ENCODE measurements around the gene KRTAP10-9. TPM values are rescaled to one million over a fixed set of nuclear protein-coding genes. Genes with fewer than 3 reads are reported as not detected.

The KRTAP10-9 gene
- total RNA-seq, 1 experiment from 2014 or later, result not detected

DNA sequence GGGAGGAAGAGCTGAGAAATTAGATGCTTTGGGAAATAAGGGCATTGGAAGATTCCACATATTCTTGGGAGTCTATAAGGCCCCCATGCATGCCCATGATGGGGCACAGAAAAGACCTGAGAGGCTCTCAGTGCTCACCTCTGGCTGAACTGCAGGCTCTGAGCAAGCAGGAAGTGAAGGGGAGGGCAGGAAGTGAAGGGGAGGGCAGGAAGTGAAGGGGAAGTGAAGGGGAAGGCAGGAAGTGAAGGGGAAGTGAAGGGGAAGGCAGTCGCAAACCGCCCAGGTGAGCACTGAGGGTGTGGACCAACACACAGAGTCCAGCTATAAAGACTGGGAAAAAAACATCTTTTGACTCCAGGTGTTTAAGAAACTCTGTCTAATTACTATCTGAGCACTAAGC, 3.5 kb downstream of the KRTAP10-9 start:
- ChIA-PET CTCF (no interaction called here), POLR2A (ENCODE audit: low non-redundant PET) (no interaction called here)
- Histone ChIP-seq H3K36me3 (ENCODE audit: insufficient read depth, low read length, poor library complexity, severe bottlenecking) (no peaks in the 10 kb centered on the region), H3K4me3 (ENCODE audit: low read depth, low read length, poor library complexity, severe bottlenecking) (no peak overlapping the region), H3K27ac (ENCODE audit: low read depth, low read length, poor library complexity, severe bottlenecking) (no peak overlapping the region), H3K9me3 (ENCODE audit: low read depth, low read length, poor library complexity, severe bottlenecking) (peaks cover 16% of the 10 kb centered on the region), H3K4me1 (ENCODE audit: insufficient read depth, low read length, poor library complexity, severe bottlenecking) (no peaks in the 10 kb centered on the region), H3K27me3 (replicated peaks; ENCODE audit: insufficient read depth, low read depth, low read length, poor library complexity) (no peaks in the 10 kb centered on the region)
- no TSS peak for BruUV-seq (replicated peaks)
- TF ChIP-seq EZH2 (IDR thresholded peaks at IDR 0.05; ENCODE audit: borderline replicate concordance, low read depth, low read length, poor library complexity, severe bottlenecking), result no peak
- TF ChIP-seq, protein P1, sequence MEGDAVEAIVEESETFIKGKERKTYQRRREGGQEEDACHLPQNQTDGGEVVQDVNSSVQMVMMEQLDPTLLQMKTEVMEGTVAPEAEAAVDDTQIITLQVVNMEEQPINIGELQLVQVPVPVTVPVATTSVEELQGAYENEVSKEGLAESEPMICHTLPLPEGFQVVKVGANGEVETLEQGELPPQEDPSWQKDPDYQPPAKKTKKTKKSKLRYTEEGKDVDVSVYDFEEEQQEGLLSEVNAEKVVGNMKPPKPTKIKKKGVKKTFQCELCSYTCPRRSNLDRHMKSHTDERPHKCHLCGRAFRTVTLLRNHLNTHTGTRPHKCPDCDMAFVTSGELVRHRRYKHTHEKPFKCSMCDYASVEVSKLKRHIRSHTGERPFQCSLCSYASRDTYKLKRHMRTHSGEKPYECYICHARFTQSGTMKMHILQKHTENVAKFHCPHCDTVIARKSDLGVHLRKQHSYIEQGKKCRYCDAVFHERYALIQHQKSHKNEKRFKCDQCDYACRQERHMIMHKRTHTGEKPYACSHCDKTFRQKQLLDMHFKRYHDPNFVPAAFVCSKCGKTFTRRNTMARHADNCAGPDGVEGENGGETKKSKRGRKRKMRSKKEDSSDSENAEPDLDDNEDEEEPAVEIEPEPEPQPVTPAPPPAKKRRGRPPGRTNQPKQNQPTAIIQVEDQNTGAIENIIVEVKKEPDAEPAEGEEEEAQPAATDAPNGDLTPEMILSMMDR (conservative IDR thresholded peaks at IDR 0.05; ENCODE audit: low read depth, low read length), result no peak
- intact Hi-C loops (cut with micrococcal nuclease; ENCODE audit: unreplicated experiment), result no loop called here
- DNase-seq (ENCODE audit: low spot score), result no peak

DNA sequence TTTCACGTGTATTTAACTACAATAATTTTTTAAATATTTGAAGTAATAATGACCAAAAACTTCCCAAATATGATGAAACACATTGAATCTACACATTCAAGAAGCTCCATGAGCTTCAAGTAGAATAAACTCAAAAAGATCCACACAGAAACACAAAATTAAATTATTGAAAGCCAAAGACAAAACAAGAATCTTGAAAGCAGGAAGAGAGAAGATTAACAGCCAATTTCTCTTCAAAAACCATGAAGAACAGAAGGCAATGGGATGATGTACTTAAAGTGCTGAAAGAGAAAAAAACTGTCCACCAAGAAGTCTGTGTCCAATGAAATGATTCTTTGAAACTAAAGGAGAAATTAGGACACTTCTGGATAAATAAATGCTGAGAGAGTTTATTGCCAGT, 5.2 kb downstream of the KRTAP10-9 start:
- POLR2A ChIA-PET (ENCODE audit: low non-redundant PET), result no interaction called here
- TF ChIP-seq, protein P1 (conservative IDR thresholded peaks at IDR 0.05; ENCODE audit: low read depth, low read length), result no peak
- TF ChIP-seq EZH2 (IDR thresholded peaks at IDR 0.05; ENCODE audit: borderline replicate concordance, low read depth, low read length, poor library complexity, severe bottlenecking), result no peak

DNA sequence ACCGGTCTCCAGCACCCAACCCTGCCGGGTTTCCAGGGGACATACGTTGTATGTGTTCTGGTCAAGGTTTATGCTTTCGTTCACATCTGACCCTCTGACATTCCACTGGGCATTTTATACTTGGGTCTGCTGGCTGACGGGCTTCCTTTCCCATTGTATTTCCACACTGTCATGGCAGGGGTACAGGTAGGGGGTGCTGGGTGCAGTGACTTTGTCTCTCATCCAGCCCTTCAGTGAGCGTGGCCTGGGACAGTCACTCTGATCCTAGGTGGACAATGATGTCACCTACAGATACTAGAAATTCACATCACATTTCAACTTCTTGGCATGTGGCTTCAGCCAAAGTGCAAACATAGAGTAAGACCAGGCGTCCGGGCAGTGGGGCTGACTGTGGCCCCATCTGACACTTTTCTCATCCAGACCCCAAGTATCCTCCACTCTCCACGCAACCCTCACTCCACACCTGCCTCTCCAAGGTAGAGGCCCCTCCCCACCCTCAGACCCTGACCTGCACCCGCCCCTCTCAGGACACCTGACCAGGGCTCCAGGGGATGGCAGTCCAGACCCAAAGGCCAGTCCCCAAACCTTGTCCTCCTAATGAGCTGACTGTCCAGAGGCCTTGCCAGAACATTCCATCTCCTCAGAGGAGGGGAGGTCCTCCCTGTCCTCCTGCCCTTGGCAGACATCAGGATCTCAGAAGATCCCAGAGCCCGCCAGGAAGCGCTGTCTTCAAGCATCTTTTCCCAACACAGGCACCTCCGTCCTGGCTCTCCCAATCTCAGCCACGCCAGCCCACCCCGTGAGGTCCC, 9.5 kb downstream of the KRTAP10-9 start:
- Histone ChIP-seq H3K27me3 (replicated peaks; ENCODE audit: insufficient read depth, low read depth, low read length, poor library complexity) (no peaks in the 10 kb centered on the region), H3K4me1 (ENCODE audit: insufficient read depth, low read length, poor library complexity, severe bottlenecking) (no peaks in the 10 kb centered on the region), H3K9me3 (ENCODE audit: low read depth, low read length, poor library complexity, severe bottlenecking) (peaks cover 9% of the 10 kb centered on the region), H3K4me3 (ENCODE audit: low read depth, low read length, poor library complexity, severe bottlenecking) (no peak overlapping the region), H3K27ac (ENCODE audit: low read depth, low read length, poor library complexity, severe bottlenecking) (no peak overlapping the region), H3K36me3 (ENCODE audit: insufficient read depth, low read length, poor library complexity, severe bottlenecking) (no peaks in the 10 kb centered on the region)
- CTCF ChIA-PET, result no interaction called here
- DNase-seq (ENCODE audit: low spot score), result no peak
- intact Hi-C loops (cut with micrococcal nuclease; ENCODE audit: unreplicated experiment), result no loop called here
- POLR2A ChIA-PET (ENCODE audit: low non-redundant PET), result no interaction called here
- no TSS peak for BruUV-seq (replicated peaks)
- TF ChIP-seq, protein P1 (conservative IDR thresholded peaks at IDR 0.05; ENCODE audit: low read depth, low read length), result no peak
- no peak for TF ChIP-seq EZH2 (IDR thresholded peaks at IDR 0.05; ENCODE audit: borderline replicate concordance, low read depth, low read length, poor library complexity, severe bottlenecking)

More for the DNA sequence above, 5.2 kb downstream of the KRTAP10-9 start:
- Histone ChIP-seq H3K27ac (ENCODE audit: low read depth, low read length, poor library complexity, severe bottlenecking) (no peak overlapping the region), H3K27me3 (replicated peaks; ENCODE audit: insufficient read depth, low read depth, low read length, poor library complexity) (no peaks in the 10 kb centered on the region), H3K4me3 (ENCODE audit: low read depth, low read length, poor library complexity, severe bottlenecking) (no peak overlapping the region), H3K9me3 (ENCODE audit: low read depth, low read length, poor library complexity, severe bottlenecking) (peaks cover 16% of the 10 kb centered on the region), H3K36me3 (ENCODE audit: insufficient read depth, low read length, poor library complexity, severe bottlenecking) (no peaks in the 10 kb centered on the region), H3K4me1 (ENCODE audit: insufficient read depth, low read length, poor library complexity, severe bottlenecking) (no peaks in the 10 kb centered on the region)
- DNase-seq (ENCODE audit: low spot score), result no peak
- CTCF ChIA-PET, result no interaction called here
- intact Hi-C loops (cut with micrococcal nuclease; ENCODE audit: unreplicated experiment), result no loop called here
- BruUV-seq (replicated peaks), result no TSS peak
